Measurements from ENCODE around the gene IL6R.

IL6R gene

DNA sequence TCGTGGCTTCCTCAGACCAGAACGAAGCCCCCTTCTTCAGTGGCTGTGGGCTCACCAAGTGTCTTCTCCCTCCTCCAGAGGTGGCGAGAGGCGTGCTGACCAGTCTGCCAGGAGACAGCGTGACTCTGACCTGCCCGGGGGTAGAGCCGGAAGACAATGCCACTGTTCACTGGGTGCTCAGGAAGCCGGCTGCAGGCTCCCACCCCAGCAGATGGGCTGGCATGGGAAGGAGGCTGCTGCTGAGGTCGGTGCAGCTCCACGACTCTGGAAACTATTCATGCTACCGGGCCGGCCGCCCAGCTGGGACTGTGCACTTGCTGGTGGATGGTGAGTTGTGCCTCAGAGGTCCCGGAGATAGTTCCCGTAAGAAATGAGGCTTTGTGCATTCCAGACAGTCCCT, 24.0 kb downstream of the IL6R start:
- DNase-seq (ENCODE audit: low read depth): no peak
- H3K4me3 ChIP-seq (ENCODE audit: low read depth, low read length): no peak overlapping the region
- TF ChIP-seq POLR2A (IDR thresholded peaks at IDR 0.05; ENCODE audit: extremely low read depth, insufficient read length) (no peak), MYC (IDR thresholded peaks at IDR 0.05; ENCODE audit: low read depth, low read length) (no peak)
- TF ChIP-seq, protein P1, sequence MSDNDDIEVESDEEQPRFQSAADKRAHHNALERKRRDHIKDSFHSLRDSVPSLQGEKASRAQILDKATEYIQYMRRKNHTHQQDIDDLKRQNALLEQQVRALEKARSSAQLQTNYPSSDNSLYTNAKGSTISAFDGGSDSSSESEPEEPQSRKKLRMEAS (IDR thresholded peaks at IDR 0.05; ENCODE audit: low read depth, low read length): no peak

DNA sequence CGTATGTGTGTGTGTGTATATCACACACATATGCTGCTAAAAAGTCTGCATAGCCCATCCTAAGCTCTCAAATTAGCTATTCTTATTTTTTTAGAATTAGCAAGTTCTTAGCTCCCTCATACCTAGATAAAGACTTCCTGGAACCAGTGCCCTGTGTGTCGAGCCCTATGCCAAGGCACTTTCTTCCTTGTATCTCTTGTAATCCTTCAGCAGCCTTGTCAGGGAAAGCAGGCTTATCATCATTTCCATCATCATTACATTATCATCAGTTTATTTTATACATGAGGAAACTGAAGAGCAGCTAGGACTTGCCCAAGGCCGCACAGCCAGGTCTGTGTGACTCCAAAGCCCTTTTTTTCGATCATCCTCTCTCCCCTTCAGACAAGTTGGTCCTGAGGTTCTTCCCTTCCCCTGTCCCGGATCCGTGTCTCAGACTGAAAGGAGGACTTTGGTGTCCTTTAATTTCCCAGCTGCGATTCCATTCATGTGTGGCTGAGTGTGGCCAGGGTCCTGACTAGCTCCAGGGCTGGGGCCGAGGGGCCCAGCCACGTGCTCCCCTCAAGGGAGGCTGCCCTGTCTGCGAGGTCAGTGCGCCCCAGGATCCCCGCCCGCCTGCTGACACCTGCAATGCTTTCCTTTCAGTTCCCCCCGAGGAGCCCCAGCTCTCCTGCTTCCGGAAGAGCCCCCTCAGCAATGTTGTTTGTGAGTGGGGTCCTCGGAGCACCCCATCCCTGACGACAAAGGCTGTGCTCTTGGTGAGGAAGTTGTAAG, 24.9 kb downstream of the IL6R start:
- no peak for DNase-seq (ENCODE audit: low read depth)
- no peak overlapping the region for H3K4me3 ChIP-seq (ENCODE audit: low read depth, low read length)
- TF ChIP-seq POLR2A (IDR thresholded peaks at IDR 0.05; ENCODE audit: extremely low read depth, insufficient read length) (no peak), MYC (IDR thresholded peaks at IDR 0.05; ENCODE audit: low read depth, low read length) (no peak), CTCF (IDR thresholded peaks at IDR 0.05; ENCODE audit: low read depth, low read length) (no peak)
- TF ChIP-seq, protein P1 (IDR thresholded peaks at IDR 0.05; ENCODE audit: low read depth, low read length): no peak

DNA sequence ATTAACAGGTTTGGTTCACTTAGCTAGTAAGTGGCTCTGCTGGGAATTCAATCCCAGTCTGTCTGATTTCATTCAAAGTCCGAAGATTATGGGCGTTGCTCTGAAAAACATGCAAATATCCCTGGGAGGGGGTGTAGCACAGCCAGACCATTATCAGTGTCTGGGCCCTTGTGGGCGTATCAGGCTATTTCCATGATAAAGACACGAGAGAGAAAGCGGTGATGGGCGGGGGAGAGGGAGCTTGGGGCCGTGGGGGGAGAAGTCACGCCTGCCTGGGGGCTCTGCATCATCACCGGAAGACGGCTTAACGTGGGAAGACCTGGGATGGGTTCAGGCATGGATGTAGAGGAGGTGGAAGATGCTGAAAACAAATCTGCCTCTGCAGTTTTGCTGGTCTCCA, 25.8 kb downstream of the IL6R start:
- DNase-seq (ENCODE audit: low read depth): no peak
- H3K4me3 ChIP-seq (ENCODE audit: low read depth, low read length): no peak overlapping the region
- TF ChIP-seq, protein P1 (IDR thresholded peaks at IDR 0.05; ENCODE audit: low read depth, low read length): no peak
- TF ChIP-seq POLR2A (IDR thresholded peaks at IDR 0.05; ENCODE audit: extremely low read depth, insufficient read length) (no peak), CTCF (IDR thresholded peaks at IDR 0.05; ENCODE audit: low read depth, low read length) (no peak), MYC (IDR thresholded peaks at IDR 0.05; ENCODE audit: low read depth, low read length) (no peak)

GRCh38 chr1:154431586-154432373, 26.6 kb downstream of the IL6R start:
- no peak for TF ChIP-seq MYC (IDR thresholded peaks at IDR 0.05; ENCODE audit: low read depth, low read length)
- TF ChIP-seq, protein P1 (IDR thresholded peaks at IDR 0.05; ENCODE audit: low read depth, low read length): peak; percentile 54; the same call in 1 of the 2 replicates
- H3K4me3 ChIP-seq (ENCODE audit: low read depth, low read length): no peak overlapping the region
- DNase-seq (ENCODE audit: low read depth): peak; percentile 52

DNA sequence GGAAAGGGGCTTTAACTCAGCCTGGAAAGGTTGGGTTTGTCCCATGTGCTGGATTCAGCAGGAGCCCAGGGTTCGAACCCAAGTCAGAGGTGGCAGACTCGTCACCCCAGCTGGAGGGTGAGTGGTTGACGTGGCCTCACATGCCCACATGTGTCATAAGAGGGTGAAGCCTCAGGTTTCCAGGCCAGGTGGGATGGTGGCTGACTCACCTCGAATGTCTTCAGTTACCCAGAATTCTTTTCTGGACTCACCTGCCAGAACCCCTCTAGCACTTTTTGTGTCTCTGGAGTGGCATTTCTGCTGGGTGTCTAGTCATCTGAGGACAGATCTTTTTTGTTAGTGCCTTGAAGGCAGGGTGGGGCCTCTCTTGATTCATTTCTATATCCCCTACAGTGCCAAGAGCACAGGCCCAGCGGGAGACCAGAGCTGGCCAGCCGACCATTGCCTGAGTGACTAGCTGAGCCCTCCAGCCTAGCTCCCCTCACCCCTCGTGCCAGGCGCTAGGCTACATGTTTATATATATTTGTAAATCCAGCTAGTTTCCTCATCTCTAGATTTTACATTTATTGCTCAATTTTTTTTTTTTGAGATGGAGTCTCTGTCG, 28.1 kb downstream of the IL6R start:
- no peak for TF ChIP-seq MYC (IDR thresholded peaks at IDR 0.05; ENCODE audit: low read depth, low read length)
- TF ChIP-seq POLR2A (IDR thresholded peaks at IDR 0.05; ENCODE audit: extremely low read depth, insufficient read length): no peak
- TF ChIP-seq CTCF (IDR thresholded peaks at IDR 0.05; ENCODE audit: low read depth, low read length): no peak
- TF ChIP-seq, protein P1 (IDR thresholded peaks at IDR 0.05; ENCODE audit: low read depth, low read length): no peak
- H3K4me3 ChIP-seq (ENCODE audit: low read depth, low read length): no peak overlapping the region
- no peak for DNase-seq (ENCODE audit: low read depth)

DNA sequence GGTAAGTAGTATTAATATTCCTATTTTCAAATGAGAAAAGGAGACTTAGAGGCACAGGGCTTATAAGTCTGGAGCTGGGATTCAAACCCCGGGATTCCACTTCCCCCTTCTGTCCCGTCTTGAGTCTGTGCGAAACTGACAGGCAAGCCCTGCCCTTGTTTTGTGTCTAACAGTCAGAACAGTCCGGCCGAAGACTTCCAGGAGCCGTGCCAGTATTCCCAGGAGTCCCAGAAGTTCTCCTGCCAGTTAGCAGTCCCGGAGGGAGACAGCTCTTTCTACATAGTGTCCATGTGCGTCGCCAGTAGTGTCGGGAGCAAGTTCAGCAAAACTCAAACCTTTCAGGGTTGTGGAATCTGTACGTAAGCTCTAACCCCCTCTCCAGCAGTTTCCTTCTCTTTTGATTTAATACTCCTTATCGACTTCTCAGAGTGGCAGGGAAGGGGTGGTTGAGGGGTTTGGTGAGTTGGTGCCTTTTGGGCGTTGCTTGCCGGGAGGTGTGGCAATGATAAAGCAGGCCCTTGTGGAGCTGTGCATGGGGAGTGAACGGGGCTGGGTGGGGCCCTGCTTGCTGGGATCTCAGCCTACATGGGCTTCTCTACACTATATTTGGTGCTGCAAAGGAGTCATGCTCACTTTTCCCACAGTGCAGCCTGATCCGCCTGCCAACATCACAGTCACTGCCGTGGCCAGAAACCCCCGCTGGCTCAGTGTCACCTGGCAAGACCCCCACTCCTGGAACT, 29.4 kb downstream of the IL6R start:
- DNase-seq (ENCODE audit: low read depth): no peak
- no peak for TF ChIP-seq POLR2A (IDR thresholded peaks at IDR 0.05; ENCODE audit: extremely low read depth, insufficient read length)
- no peak for TF ChIP-seq CTCF (IDR thresholded peaks at IDR 0.05; ENCODE audit: low read depth, low read length)
- TF ChIP-seq, protein P1 (IDR thresholded peaks at IDR 0.05; ENCODE audit: low read depth, low read length): no peak
- no peak overlapping the region for H3K4me3 ChIP-seq (ENCODE audit: low read depth, low read length)

Measured in NB4 (cell line).